OCI-M2 (cell line): ENCODE data around the gene FAM72C.
"Not testable (repeated sequence)": the region's sequence is repeated elsewhere in the genome, so short reads cannot be mapped to it uniquely, and the experiment has no call there.

ENCODE experiments used
- DNase-seq: peaks from one replicate; lab custom pipeline; 2025; ENCODE audit not compliant: unreplicated experiment; lab: John Stamatoyannopoulos, UW

FAM72C gene

GRCh38 chr1:143913705-143914104 lies 58.1 kb downstream of the FAM72C start:
- not testable (repeated sequence) for DNase-seq
